Astrocyte (in vitro differentiated cells and primary cell): Measurements from ENCODE around the gene VSTM5. TPM values are rescaled to one million over a fixed set of nuclear protein-coding genes. Genes with fewer than 3 reads are reported as not detected.

ENCODE experiments used
- DNase-seq: peaks from one replicate; pipeline ENCODE4 v3.0.0-alpha.2; 2010; ENCODE audit warnings: low read depth
- FAIRE-seq: peaks from 2 replicates; lab custom pipeline; 2011; peaks lifted over from hg19 to GRCh38; lab: Jason Lieb, UNC
- H2AFZ ChIP-seq: 2 replicates; pipeline ENCODE4 v1.6.0; 2012; ENCODE audit warnings: low read depth, low read length, inconsistent platforms
- H3K27ac ChIP-seq: 2 replicates; pipeline ENCODE4 v1.5.1; 2011; ENCODE audit warnings: low read depth, low read length, inconsistent platforms
- H3K27me3 ChIP-seq: 2 replicates; pipeline ENCODE4 v1.6.0; 2011; ENCODE audit warnings: low read length, inconsistent platforms; ENCODE audit not compliant: insufficient read depth
- H3K36me3 ChIP-seq: 2 replicates; pipeline ENCODE4 v1.5.1; 2011; ENCODE audit warnings: low read length, inconsistent platforms; ENCODE audit not compliant: insufficient read depth
- H3K4me1 ChIP-seq: 2 replicates; pipeline ENCODE4 v1.5.1; 2011; ENCODE audit warnings: low read length, inconsistent platforms; ENCODE audit not compliant: insufficient read depth
- H3K4me2 ChIP-seq: 2 replicates; pipeline ENCODE4 v1.6.0; 2012; ENCODE audit warnings: low read length, inconsistent platforms
- H3K4me3 ChIP-seq: 2 replicates; pipeline ENCODE4 v1.5.1; 2011; ENCODE audit warnings: low read depth, mild to moderate bottlenecking, low read length, inconsistent platforms; ENCODE audit not compliant: insufficient read depth
- H3K79me2 ChIP-seq: 2 replicates; pipeline ENCODE4 v1.6.0; 2012; ENCODE audit warnings: mild to moderate bottlenecking, low read length, inconsistent platforms; ENCODE audit not compliant: insufficient read depth
- H3K9ac ChIP-seq: 2 replicates; pipeline ENCODE4 v1.6.0; 2012; ENCODE audit warnings: mild to moderate bottlenecking, low read length, inconsistent platforms
- H3K9me3 ChIP-seq: 2 replicates; pipeline ENCODE4 v1.5.1; 2012; ENCODE audit warnings: low read depth, mild to moderate bottlenecking, low read length, inconsistent platforms; ENCODE audit not compliant: insufficient read depth
- H4K20me1 ChIP-seq: 2 replicates; pipeline ENCODE4 v1.6.0; 2012; ENCODE audit warnings: low read length, inconsistent platforms; ENCODE audit not compliant: insufficient read depth
- H3K27ac Mint-ChIP-seq: one replicate; pipeline ENCODE4 v1.8.0; 2021; ENCODE audit warnings: mild to moderate bottlenecking, mixed read lengths; ENCODE audit not compliant: unreplicated experiment
- H3K27me3 Mint-ChIP-seq: one replicate; pipeline ENCODE4 v1.8.0; 2021; ENCODE audit warnings: low read depth, mixed read lengths; ENCODE audit not compliant: unreplicated experiment
- H3K36me3 Mint-ChIP-seq: one replicate; pipeline ENCODE4 v1.8.0; 2021; ENCODE audit warnings: low read depth, mixed read lengths; ENCODE audit not compliant: unreplicated experiment
- H3K4me1 Mint-ChIP-seq: one replicate; pipeline ENCODE4 v1.8.0; 2021; ENCODE audit warnings: low read depth, mixed read lengths; ENCODE audit not compliant: unreplicated experiment
- H3K4me3 Mint-ChIP-seq: one replicate; pipeline ENCODE4 v1.8.0; 2021; ENCODE audit warnings: mild to moderate bottlenecking, moderate library complexity, mixed read lengths; ENCODE audit not compliant: unreplicated experiment
- H3K9me3 Mint-ChIP-seq: one replicate; pipeline ENCODE4 v1.8.0; 2021; ENCODE audit warnings: mild to moderate bottlenecking, mixed read lengths; ENCODE audit not compliant: unreplicated experiment
- CTCF ChIP-seq: IDR thresholded peaks from 2 replicates; pipeline ENCODE4 v1.5.1; 2011; ENCODE audit warnings: low read depth, mild to moderate bottlenecking, inconsistent platforms, low read length, moderate library complexity; ENCODE audit not compliant: insufficient read depth
- EZH2 ChIP-seq: IDR thresholded peaks from 2 replicates; pipeline ENCODE4 v1.6.1; 2012; ENCODE audit warnings: mild to moderate bottlenecking, low read length, inconsistent platforms; ENCODE audit not compliant: insufficient read depth
- total RNA-seq: library from RNA; stranded (reverse); gene quantifications from 2 replicates; pipeline ENCODE4 v1.2.1, GENCODE V29; 2021

The VSTM5 gene
- total RNA-seq, 1 donor from 2014 or later = 0.45 TPM

DNA sequence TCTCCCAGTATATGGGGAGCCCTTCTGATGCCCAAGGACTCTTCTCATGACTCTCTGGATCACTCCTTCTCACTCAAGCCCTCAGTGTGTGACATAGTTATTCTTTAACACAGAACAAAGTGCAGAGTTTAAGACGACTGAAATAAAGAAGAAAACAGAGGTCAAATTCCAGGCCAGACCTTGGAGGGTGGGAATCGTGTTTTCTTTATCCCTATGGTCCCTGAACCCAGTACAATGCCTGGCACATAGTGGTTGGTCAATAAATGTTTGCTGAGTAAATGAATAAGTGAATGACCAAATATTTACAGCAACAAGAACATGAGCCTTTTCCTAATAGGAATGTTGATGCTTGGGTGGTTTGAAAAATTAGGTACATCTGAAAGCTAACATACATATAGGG, 28.8 kb downstream of the VSTM5 start:
- no peak overlapping the region for H3K4me2 ChIP-seq
- Mint-ChIP-seq H3K4me1 (no peaks in the 10 kb centered on the region), H3K9me3 (peaks cover 1% of the 10 kb centered on the region), H3K27ac (no peak overlapping the region), H3K36me3 (no peaks in the 10 kb centered on the region), H3K27me3 (no peaks in the 10 kb centered on the region), H3K4me3 (no peak overlapping the region)
- no peak for FAIRE-seq
- H3K9ac ChIP-seq = no peak overlapping the region
- H3K27ac ChIP-seq = no peak overlapping the region
- H4K20me1 ChIP-seq = no peaks in the 10 kb centered on the region
- no peaks in the 10 kb centered on the region for H3K27me3 ChIP-seq
- TF ChIP-seq CTCF (no peak), EZH2 (no peak)
- H3K79me2 ChIP-seq = no peaks in the 10 kb centered on the region
- DNase-seq = no peak
- no peak overlapping the region for H2AFZ ChIP-seq
- no peaks in the 10 kb centered on the region for H3K4me1 ChIP-seq
- peaks cover 2% of the 10 kb centered on the region for H3K36me3 ChIP-seq
- H3K9me3 ChIP-seq = no peaks in the 10 kb centered on the region
- no peak overlapping the region for H3K4me3 ChIP-seq

- no peak overlapping the region for H3K4me3 ChIP-seq
- no peaks in the 10 kb centered on the region for H3K27me3 Mint-ChIP-seq
- no peak overlapping the region for H3K4me2 ChIP-seq
- H3K27ac Mint-ChIP-seq = no peak overlapping the region
- no peak overlapping the region for H3K4me3 Mint-ChIP-seq
- H3K36me3 Mint-ChIP-seq = no peaks in the 10 kb centered on the region
- no peaks in the 10 kb centered on the region for H3K4me1 ChIP-seq
- peaks cover 2% of the 10 kb centered on the region for H3K36me3 ChIP-seq
- DNase-seq = no peak
- peaks cover 1% of the 10 kb centered on the region for H3K9me3 Mint-ChIP-seq
- H2AFZ ChIP-seq = no peak overlapping the region
- TF ChIP-seq EZH2 = no peak
- no peak for TF ChIP-seq CTCF
- H3K4me1 Mint-ChIP-seq = no peaks in the 10 kb centered on the region
- no peak for FAIRE-seq
- no peaks in the 10 kb centered on the region for H3K9me3 ChIP-seq
- H3K27me3 ChIP-seq = no peaks in the 10 kb centered on the region
- H3K9ac ChIP-seq = no peak overlapping the region
- H4K20me1 ChIP-seq = no peaks in the 10 kb centered on the region
- H3K79me2 ChIP-seq = no peaks in the 10 kb centered on the region
- no peak overlapping the region for H3K27ac ChIP-seq
Observed at GRCh38 chr11:93820847-93821246, 29.6 kb downstream of the VSTM5 start.

DNA sequence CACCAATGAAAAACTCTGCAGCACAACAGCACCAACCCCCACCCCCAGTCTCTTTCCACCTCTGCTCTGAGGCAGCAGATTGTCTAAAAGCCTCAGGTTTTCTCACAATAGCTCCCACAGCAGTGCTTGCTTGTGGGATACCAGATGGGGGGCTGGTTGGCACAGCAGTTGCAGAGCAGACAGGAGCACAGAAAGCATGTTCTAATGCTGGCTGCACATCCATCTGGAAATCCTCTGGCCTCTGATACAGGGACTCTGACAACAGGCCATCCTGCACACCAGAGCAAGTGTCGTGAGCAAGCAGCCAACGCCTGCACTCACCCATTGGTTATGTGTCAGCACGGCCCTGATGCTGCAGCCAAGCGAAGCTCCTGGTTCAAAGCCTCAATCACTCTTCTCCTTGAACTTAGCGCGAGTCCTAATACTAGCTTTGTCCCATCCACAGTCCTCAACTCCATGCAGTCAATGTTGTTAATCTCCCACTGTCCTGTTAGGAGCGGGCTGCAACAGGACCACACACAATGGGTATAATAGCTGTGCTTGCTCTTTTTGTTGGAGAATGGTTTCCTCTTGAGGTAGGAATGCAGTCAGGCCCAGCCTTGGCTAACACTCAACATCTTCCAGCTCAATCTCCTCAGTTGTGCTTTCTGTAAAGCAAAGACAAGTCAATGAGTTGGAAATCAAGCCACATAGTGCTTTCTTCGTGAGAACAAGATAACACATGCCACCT, 30.3 kb downstream of the VSTM5 start:
- no peak for DNase-seq
- no peaks in the 10 kb centered on the region for H3K4me1 Mint-ChIP-seq
- no peak for FAIRE-seq
- no peaks in the 10 kb centered on the region for H3K27me3 Mint-ChIP-seq
- H3K79me2 ChIP-seq = no peaks in the 10 kb centered on the region
- TF ChIP-seq CTCF (no peak), EZH2 (no peak)
- H3K9me3 ChIP-seq = no peaks in the 10 kb centered on the region
- H3K9me3 Mint-ChIP-seq = peaks cover 1% of the 10 kb centered on the region
- H3K4me2 ChIP-seq = no peak overlapping the region
- peaks cover 4% of the 10 kb centered on the region for H3K36me3 ChIP-seq
- no peak overlapping the region for H3K27ac Mint-ChIP-seq
- H3K27ac ChIP-seq = no peak overlapping the region
- no peak overlapping the region for H2AFZ ChIP-seq
- no peak overlapping the region for H3K9ac ChIP-seq
- no peak overlapping the region for H3K4me3 Mint-ChIP-seq
- no peak overlapping the region for H3K4me3 ChIP-seq
- H3K36me3 Mint-ChIP-seq = no peaks in the 10 kb centered on the region
- no peaks in the 10 kb centered on the region for H4K20me1 ChIP-seq
- no peaks in the 10 kb centered on the region for H3K4me1 ChIP-seq
- no peaks in the 10 kb centered on the region for H3K27me3 ChIP-seq
